Right forelimb (tissue), 1 donor: Measurements from ENCODE around the gene PCSK5.

Source experiments
- DNase-seq: peaks from one replicate; pipeline ENCODE4 v3.0.0-alpha.2; 2018

PCSK5 gene

DNA sequence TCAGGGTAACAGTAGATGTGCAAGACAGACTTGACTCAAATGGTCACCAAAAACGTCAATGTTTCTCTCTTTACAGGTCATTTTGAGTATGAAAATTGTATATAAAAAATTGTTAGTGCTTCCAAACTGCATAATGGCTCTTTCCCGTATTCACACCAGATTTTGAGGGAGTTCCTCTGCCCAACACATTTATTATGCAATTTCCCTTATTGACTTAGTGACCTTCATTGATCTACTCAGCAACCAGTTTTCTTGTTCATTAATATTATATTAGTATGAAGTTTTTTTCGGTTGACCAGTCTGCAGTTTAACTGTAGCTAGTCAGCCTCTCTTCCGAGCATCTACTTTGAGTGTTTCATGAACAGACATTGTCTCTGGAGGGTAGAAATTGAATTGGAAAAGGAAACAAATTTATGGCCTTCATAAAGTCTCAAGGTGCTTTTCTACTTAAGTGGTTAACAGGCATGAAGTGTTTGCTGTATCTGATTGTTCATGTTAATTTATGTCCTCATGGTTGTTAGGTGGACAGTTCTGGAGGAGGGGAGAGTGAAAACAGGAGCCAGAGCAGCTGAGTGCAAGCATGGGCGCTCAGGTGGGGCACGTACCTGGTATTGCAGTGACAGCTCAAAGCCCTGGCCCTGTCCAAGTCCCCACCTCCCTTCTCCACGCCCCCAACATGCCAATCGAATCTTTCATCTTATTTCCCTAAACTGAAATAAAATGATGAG is 263.6 kb downstream of the PCSK5 start:
- no peak for DNase-seq

GRCh38 chr9:76155361-76155760 is 264.9 kb downstream of the PCSK5 start:
- no peak for DNase-seq

DNA sequence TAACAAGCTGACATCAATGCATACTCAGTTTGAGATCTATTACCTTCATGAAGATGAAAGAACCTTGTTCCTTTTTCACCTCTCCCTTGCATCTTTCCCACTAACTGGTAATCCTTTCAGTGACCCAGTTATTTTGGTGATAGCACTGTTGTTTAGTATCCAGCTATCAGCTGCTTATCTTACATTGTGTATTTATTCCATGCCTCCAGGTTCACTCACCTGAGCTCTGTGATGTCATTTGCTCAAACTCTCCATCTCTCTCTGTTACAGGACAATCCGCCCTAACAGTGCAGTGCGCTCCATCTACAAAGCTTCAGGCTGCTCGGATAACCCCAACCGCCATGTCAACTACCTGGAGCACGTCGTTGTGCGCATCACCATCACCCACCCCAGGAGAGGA is 268.2 kb downstream of the PCSK5 start:
- DNase-seq = no peak

DNA sequence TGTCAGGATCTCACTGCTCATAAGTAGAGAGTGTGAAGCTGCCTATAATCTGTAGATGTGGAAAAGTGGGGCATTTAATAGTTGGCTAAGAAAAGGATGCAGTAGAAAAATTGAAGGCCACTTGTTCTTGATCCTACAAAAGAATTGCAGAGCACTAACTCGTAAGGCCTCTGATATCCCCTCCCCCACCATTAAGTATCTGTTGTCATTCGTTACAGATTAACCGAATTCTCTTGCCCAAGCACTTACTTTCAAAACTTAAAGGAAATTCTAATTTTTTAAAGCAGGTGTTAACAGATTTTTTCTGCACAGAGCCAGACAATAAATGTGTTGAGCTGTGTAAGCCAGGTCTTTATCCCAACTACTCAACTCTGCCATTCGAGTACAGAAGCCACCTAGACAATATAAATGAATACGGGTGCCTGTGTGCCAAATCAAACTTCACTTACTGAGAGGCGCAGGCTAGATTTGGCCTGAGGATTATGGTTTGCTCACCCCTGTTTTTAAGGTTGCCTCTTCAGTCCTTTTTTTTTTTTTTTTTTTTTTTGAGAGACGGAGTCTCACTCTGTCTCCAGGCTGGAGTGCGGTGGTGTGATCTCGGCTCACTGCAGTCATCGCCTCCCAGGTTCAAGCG is 268.9 kb downstream of the PCSK5 start:
- no peak for DNase-seq

DNA sequence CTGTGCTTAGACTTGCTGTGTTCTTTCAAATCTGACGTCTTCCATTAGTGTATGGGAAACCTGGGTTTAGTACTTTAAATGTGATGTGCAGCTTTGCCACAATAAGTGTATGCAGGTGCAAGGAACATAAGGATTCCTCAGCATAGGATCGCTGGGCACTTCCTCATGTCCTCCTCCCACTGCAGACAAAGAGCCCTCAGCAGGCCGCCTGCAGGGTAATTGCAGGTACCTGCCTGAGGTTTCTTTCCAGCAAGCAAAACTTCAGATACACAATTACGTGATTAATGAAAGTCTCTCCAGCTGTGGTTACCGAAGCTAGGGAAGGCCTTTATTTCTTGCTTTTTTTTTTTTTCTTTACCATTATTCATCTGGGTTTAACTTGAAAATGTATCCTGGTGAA is 270.6 kb downstream of the PCSK5 start:
- DNase-seq = no peak

GRCh38 chr9:76161541-76161940 is 271.1 kb downstream of the PCSK5 start:
- DNase-seq = peak; percentile 78

DNA sequence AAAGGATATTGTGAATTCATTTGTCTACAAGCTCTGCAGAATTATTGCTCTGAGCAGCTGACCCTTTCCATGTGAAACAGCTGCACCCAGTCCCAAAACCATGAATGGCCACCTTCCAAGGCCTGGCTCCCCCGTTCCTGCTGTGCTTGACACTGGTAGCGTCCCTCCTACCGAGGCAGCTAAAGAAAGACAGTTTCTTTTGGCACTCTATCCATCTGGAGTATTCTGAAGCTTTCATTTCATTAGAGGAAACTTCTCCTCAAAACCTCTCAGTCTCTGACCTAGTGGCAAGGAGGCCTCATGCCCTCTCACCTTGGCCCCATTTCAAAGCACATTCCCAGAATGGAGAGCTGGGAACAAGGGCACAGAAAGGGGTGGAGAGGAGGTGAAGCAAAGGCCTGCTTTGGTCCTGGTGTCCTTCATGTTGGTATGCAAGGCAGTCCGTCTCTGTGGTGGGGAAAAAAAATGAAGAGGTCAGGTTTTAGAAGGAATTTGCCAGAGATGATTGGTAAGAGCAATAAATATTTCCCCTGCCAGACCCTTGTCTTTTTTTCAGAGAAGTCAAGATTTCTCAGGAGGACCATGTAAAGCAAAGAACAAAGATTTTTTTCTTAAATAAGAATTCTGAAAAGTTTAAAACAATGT is 271.7 kb downstream of the PCSK5 start:
- peak; percentile 66 for DNase-seq

DNA sequence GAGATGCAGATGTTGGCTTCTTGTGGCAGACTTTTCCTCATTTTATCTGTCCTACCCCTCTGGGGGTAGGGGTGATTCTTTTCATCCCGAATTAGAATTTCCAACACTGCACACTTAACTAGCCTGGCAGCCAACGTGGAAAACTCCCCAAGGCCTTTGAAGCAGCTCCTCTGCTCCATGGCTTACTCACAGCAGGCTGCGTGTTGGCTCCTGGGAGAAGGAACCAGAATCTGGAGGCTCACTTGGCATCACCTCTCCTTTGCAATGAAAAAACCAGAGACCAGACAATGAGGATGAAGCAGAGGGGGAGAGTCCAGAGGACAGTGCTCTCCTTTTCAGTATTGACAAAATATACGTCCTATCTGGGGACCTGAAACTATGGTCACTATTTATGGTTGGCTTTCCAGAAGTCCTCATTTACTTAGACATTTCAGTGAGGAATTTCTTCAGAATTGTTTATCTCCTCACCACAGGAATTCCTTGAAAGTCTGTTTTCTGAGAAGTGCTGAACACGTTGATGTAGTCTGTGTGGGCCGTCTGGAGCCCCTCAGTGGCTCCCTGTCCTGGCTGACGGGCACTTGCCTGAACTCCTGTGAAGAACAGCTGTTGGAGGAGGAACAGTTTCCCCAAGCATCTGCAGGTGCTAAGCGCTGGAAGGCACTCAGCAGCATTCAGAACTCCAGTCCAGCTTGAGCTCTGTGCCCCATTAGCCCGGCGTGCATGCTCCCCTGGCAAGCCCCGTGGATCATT is 272.5 kb downstream of the PCSK5 start:
- peak; percentile 58 for DNase-seq

GRCh38 chr9:76166526-76166925 is 276.1 kb downstream of the PCSK5 start:
- DNase-seq = no peak

GRCh38 chr9:76176171-76176570 is 285.7 kb downstream of the PCSK5 start:
- DNase-seq = no peak

DNA sequence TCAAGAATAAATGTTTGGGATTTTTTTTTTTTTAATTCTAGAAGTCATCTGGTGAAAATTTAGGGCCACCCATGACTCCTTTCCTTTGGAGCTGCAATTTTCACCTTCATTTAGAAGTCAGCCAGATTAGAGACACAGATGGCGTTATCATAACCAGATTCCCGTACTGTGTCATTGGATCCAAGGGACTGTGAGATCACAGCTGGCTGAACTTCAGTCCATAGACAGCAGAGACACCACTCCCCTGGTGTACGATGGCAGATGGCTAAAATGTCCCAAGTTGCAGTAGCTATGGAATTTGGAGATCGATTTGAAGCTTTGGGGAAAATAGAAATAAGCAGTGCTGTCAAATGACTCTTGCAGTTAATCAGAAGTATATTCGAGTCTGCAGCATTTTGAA is 287.5 kb downstream of the PCSK5 start:
- no peak for DNase-seq

GRCh38 chr9:76180541-76180940 is 290.1 kb downstream of the PCSK5 start:
- no peak for DNase-seq

- no peak for DNase-seq
Measured at GRCh38 chr9:76181020-76181641, 290.7 kb downstream of the PCSK5 start.

GRCh38 chr9:76181781-76182180 is 291.3 kb downstream of the PCSK5 start:
- no peak for DNase-seq

- no peak for DNase-seq
Measured at GRCh38 chr9:76185432-76185831, 295.0 kb downstream of the PCSK5 start.

DNA sequence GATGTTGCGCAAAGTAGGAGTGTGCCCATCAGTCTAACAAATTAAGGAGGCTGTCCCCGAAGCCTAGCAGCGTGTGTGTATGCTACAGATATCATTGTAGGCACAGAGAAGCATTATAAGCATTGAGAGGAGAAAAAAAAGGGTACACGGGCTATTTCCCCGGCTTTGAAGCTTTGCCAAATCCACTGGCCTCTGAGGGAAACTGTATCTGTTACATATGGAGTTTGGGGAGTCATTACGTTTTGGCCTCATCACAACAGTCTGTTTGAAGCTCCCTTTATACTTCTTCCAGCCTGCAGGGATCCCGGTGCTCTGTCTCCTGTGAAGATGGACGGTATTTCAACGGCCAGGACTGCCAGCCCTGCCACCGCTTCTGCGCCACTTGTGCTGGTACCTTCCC is 297.8 kb downstream of the PCSK5 start:
- no peak for DNase-seq

GRCh38 chr9:76188905-76189304 is 298.4 kb downstream of the PCSK5 start:
- no peak for DNase-seq

- no peak for DNase-seq
Measured at GRCh38 chr9:76191493-76191892, 301.0 kb downstream of the PCSK5 start.

DNA sequence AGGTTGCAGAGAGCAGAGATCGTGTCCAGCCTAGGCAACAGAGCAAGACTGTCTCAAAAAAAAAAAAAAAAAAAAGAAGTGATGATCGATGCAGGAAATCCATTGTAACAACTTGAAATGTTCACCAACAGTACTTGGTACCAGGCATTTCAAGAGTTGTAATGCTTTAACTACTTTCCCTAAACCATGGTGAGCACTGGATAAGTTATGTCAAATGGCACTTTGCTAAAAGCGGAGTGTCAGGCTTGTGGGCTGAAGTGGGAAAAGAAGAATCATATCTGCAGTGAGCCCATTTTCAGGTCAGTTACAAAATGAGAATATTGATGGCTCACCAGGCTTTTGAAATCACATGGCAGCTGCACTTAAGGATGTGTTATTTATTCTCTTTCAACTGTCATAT is 301.5 kb downstream of the PCSK5 start:
- DNase-seq = no peak

DNA sequence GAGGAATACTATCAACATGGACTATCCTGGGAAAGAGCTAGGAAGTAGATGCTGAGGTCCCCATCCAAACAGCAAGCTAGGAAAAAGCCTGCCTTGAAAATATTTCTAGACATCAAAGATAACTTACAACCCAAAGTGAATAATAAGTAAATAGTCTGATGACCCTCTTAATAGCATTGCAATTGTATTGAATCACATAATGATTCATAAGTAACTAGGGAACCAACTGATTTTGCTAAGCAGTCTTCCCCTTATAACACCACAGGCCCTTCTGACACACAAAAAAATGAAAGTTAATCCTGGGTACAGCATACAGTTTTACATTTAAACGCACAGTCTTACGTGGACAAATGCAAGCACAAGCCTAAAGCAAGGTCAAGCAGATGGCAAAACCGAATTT is 304.4 kb downstream of the PCSK5 start:
- no peak for DNase-seq

DNA sequence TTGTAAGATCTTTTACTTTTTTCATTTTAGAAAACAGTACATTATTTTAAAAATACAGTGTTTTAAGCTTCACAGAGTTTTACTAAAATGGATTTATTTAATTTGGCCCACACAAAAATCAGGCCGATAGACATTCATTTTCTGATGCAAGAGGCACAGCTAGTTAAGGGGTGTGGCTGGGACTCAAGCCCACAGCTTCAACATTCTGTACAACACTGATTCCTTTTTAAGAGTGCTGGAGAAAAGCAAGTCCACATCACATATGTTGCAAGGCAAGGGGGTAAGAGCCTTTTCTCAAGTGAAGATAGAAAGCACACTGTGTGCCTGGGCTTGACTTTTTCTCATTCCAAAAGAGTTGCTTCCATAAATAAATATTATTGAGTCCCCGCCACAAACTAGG is 307.9 kb downstream of the PCSK5 start:
- no peak for DNase-seq

DNA sequence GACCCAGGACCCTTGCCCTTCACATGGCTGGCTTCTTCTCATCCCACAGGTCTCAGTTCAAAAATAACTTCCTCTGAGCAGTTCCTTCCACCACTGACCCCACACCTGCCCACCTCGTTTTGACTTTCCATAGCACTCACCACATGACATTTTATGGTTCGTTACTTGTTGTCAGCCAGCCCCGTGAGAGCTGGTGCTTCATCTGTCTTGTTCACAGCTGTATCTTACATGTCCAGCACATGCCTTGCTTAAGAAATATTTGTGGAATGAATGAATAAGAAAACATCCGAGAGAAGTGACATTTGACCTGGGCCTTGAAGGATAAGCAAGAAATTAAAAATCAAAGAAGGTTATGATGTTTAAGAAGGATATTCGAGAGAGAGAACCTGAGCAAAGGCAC is 309.8 kb downstream of the PCSK5 start:
- DNase-seq = no peak

DNA sequence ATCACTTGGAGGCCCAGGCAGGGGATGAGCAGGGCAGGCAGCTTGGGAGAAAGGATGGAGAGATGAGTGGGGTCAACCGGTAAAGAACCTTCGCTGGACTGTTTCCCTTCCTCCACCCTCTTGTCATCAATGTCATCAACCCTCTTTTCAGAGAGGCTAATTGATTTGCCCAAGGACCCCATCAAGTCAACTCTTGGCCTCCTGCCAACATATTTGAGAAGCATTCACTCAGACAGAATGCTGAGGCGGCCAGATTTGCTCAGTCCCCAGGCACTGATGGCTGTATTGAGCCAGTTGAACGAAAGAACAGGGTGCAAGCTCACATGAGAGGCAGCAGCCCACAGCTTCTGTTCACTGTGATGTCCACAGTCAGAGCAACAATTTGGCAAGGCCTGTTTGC is 310.3 kb downstream of the PCSK5 start:
- no peak for DNase-seq
